Measurements from ENCODE around the gene PLXNA4.

DNA sequence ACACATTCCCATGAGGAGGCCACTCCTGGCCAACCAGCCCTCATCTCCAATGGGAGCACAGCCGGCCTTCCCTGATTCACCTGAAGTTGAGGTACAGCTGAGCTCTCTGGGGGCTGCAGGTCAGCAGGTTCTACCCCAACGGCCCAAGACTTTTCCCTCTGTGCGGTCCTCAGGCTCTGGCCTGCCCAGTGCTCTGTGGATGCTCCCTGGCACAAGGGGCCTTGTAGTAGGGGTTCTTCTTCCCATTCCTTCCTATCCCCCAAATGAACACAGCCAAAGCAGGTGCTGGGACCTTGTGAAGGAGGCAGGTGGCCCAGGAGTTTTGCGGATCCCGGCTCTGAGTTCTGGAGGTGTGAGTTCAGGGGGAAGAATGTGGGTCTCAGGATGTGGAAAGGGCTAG, 72.2 kb downstream of the PLXNA4 start:
- TF ChIP-seq, protein P1, sequence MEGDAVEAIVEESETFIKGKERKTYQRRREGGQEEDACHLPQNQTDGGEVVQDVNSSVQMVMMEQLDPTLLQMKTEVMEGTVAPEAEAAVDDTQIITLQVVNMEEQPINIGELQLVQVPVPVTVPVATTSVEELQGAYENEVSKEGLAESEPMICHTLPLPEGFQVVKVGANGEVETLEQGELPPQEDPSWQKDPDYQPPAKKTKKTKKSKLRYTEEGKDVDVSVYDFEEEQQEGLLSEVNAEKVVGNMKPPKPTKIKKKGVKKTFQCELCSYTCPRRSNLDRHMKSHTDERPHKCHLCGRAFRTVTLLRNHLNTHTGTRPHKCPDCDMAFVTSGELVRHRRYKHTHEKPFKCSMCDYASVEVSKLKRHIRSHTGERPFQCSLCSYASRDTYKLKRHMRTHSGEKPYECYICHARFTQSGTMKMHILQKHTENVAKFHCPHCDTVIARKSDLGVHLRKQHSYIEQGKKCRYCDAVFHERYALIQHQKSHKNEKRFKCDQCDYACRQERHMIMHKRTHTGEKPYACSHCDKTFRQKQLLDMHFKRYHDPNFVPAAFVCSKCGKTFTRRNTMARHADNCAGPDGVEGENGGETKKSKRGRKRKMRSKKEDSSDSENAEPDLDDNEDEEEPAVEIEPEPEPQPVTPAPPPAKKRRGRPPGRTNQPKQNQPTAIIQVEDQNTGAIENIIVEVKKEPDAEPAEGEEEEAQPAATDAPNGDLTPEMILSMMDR (IDR thresholded peaks at IDR 0.05) = no peak
- no peak for TF ChIP-seq POLR2A (IDR thresholded peaks at IDR 0.05)

All from lower leg skin (tissue), 3 donors.